ENCODE measurements around the gene TASL. TPM values are rescaled to one million over a fixed set of nuclear protein-coding genes. Genes with fewer than 3 reads are reported as not detected.
"Not testable (repeated sequence)": the region's sequence is repeated elsewhere in the genome, so short reads cannot be mapped to it uniquely, and the experiment has no call there.

Gene TASL
- total RNA-seq, 2 donors from 2014 or later, result 3.6 to 7.2 TPM

- not testable (repeated sequence) for H3K27ac Mint-ChIP-seq; ATAC-seq; H3K9me3 Mint-ChIP-seq; H3K27me3 Mint-ChIP-seq; H3K4me1 Mint-ChIP-seq (ENCODE audit: low read depth in 2 of 2); DNase-seq (ENCODE audit: low spot score); H3K4me3 Mint-ChIP-seq
- H3K36me3 Mint-ChIP-seq, result peaks cover 19% of the 10 kb centered on the region
Observed at GRCh38 chrX:30563070-30563469, 14.5 kb downstream of the TASL start.

- Mint-ChIP-seq H3K4me1 (ENCODE audit: low read depth in 2 of 2) (peaks cover 0 to 5% of the 10 kb centered on the region in 2 donors), H3K27ac (no peak overlapping the region), H3K27me3 (no peaks in the 10 kb centered on the region), H3K9me3 (no peaks in the 10 kb centered on the region), H3K36me3 (peaks cover 19% of the 10 kb centered on the region), H3K4me3 (no peak overlapping the region)
- no peak for ATAC-seq
- DNase-seq (ENCODE audit: low spot score), result no peak
Observed at GRCh38 chrX:30561191-30561590, 16.4 kb downstream of the TASL start.

- H3K36me3 Mint-ChIP-seq, result no peaks in the 10 kb centered on the region
- H3K27me3 Mint-ChIP-seq, result peaks cover 3 to 8% of the 10 kb centered on the region in 2 donors
- H3K27ac Mint-ChIP-seq, result no peak overlapping the region
- no peaks in the 10 kb centered on the region for H3K4me1 Mint-ChIP-seq (ENCODE audit: low read depth in 2 of 2)
- H3K4me3 Mint-ChIP-seq, result no peak overlapping the region
- DNase-seq (ENCODE audit: low spot score), result no peak
- H3K9me3 Mint-ChIP-seq, result no peaks in the 10 kb centered on the region
- ATAC-seq, result no peak
Observed at GRCh38 chrX:30538271-30538670, 39.3 kb downstream of the TASL start.

- ATAC-seq (no peak), DNase-seq (ENCODE audit: low spot score) (no peak)
- H3K9me3 Mint-ChIP-seq, result no peaks in the 10 kb centered on the region
- H3K27ac Mint-ChIP-seq, result no peak overlapping the region
- no peaks in the 10 kb centered on the region for H3K4me1 Mint-ChIP-seq (ENCODE audit: low read depth in 2 of 2)
- H3K36me3 Mint-ChIP-seq, result no peaks in the 10 kb centered on the region
- H3K4me3 Mint-ChIP-seq, result no peak overlapping the region
- peaks cover 6 to 13% of the 10 kb centered on the region in 2 donors for H3K27me3 Mint-ChIP-seq
Observed at GRCh38 chrX:30533835-30534234, 43.7 kb downstream of the TASL start.

GRCh38 chrX:30533266-30533665 lies 44.3 kb downstream of the TASL start:
- ATAC-seq (no peak), DNase-seq (ENCODE audit: low spot score) (no peak)
- Mint-ChIP-seq H3K4me1 (ENCODE audit: low read depth in 2 of 2) (no peaks in the 10 kb centered on the region), H3K36me3 (no peaks in the 10 kb centered on the region), H3K9me3 (no peaks in the 10 kb centered on the region), H3K4me3 (no peak overlapping the region), H3K27ac (no peak overlapping the region), H3K27me3 (peaks cover 6 to 13% of the 10 kb centered on the region in 2 donors)

GRCh38 chrX:30530606-30531005 lies 47.0 kb downstream of the TASL start:
- DNase-seq (ENCODE audit: low spot score), result no peak
- H3K27ac Mint-ChIP-seq, result no peak overlapping the region
- peaks cover 6 to 12% of the 10 kb centered on the region in 2 donors for H3K27me3 Mint-ChIP-seq
- no peaks in the 10 kb centered on the region for H3K4me1 Mint-ChIP-seq (ENCODE audit: low read depth in 2 of 2)
- H3K9me3 Mint-ChIP-seq, result no peaks in the 10 kb centered on the region
- no peaks in the 10 kb centered on the region for H3K36me3 Mint-ChIP-seq
- no peak for ATAC-seq
- no peak overlapping the region for H3K4me3 Mint-ChIP-seq

GRCh38 chrX:30525732-30526131 lies 51.8 kb downstream of the TASL start:
- no peak overlapping the region for H3K27ac Mint-ChIP-seq
- ATAC-seq, result no peak
- H3K9me3 Mint-ChIP-seq, result no peaks in the 10 kb centered on the region

GRCh38 chrX:30521440-30522182 lies 56.0 kb downstream of the TASL start:
- no peak overlapping the region for H3K4me3 Mint-ChIP-seq
- H3K27me3 Mint-ChIP-seq, result no peaks in the 10 kb centered on the region
- DNase-seq (ENCODE audit: low spot score) (no peak), ATAC-seq (no peak)
- no peak overlapping the region for H3K27ac Mint-ChIP-seq
- H3K4me1 Mint-ChIP-seq (ENCODE audit: low read depth in 2 of 2), result no peaks in the 10 kb centered on the region
- no peaks in the 10 kb centered on the region for H3K36me3 Mint-ChIP-seq
- H3K9me3 Mint-ChIP-seq, result no peaks in the 10 kb centered on the region

More at GRCh38 chrX:30525732-30526131, 51.8 kb downstream of the TASL start:
- H3K27me3 Mint-ChIP-seq, result peaks cover 0 to 4% of the 10 kb centered on the region in 2 donors
- no peak overlapping the region for H3K4me3 Mint-ChIP-seq
- DNase-seq (ENCODE audit: low spot score), result no peak
- H3K4me1 Mint-ChIP-seq (ENCODE audit: low read depth in 2 of 2), result no peaks in the 10 kb centered on the region
- no peaks in the 10 kb centered on the region for H3K36me3 Mint-ChIP-seq

GRCh38 chrX:30513284-30513683 lies 64.3 kb downstream of the TASL start:
- H3K27me3 Mint-ChIP-seq, result peaks cover 0 to 10% of the 10 kb centered on the region in 2 donors
- no peak for ATAC-seq
- H3K9me3 Mint-ChIP-seq, result no peaks in the 10 kb centered on the region
- H3K4me1 Mint-ChIP-seq (ENCODE audit: low read depth in 2 of 2), result no peaks in the 10 kb centered on the region
- no peak overlapping the region for H3K27ac Mint-ChIP-seq
- no peak overlapping the region for H3K4me3 Mint-ChIP-seq
- H3K36me3 Mint-ChIP-seq, result no peaks in the 10 kb centered on the region
- DNase-seq (ENCODE audit: low spot score), result no peak

Other genes with a start within 250 kb of the TASL start
- 10 to 100 TPM; 28.7 to 58.9 TPM for gene GK, start 75.7 kb upstream of the TASL start, total RNA-seq

Data from natural killer cell treated with Interleukin-12 subunit alpha and Interleukin-12 subunit beta and Interleukin-15 and Interleukin-18, amount 100 ng/mL, for 72 hours (primary cell).